Measurements from ENCODE around the gene GPR132.

DNA sequence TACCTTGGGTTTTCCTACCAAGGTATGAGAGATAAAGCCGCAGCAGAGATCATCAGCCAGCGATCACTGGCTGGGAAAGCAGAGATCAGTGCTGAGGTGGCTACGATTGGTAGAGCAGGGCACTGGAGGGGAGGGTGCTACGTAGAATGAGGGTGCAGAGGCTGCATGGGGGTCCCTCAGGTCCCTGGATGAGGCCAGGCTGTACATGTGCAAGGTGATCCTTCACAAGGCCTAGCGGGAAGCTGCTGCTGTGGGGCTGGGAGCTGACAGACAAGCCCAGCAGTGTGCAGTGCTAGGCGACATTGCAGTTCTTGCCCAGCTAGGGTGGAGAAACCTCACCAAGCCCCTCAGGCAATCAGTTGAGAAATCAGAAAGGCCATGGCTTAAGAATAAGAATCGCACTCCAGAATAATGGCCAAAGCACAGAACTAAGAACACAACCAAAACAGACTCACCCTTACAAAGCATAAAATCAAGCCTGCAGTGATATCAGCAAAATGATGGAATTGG is 37.2 kb upstream of the GPR132 start:
- TF ChIP-seq HDGF (IDR thresholded peaks at IDR 0.05; ENCODE audit: borderline replicate concordance) (no peak), ELF4 (IDR thresholded peaks at IDR 0.05) (no peak), TARDBP (IDR thresholded peaks at IDR 0.05) (no peak), SP1 (IDR thresholded peaks at IDR 0.05) (no peak), FOXA1 (IDR thresholded peaks at IDR 0.05) (no peak), SUZ12 (IDR thresholded peaks at IDR 0.05) (no peak), FOXK2 (IDR thresholded peaks at IDR 0.05) (no peak), PKNOX1 (IDR thresholded peaks at IDR 0.05) (no peak), ARNT (IDR thresholded peaks at IDR 0.05) (no peak), FOXM1 (IDR thresholded peaks at IDR 0.05; ENCODE audit: borderline replicate concordance) (no peak)
